Measurements from ENCODE around the gene KLHL3.

KLHL3 gene

GRCh38 chr5:137734962-137735554, 831 bp downstream of the KLHL3 start:
- TF ChIP-seq CTCF (IDR thresholded peaks at IDR 0.05; ENCODE audit: extremely low read depth, insufficient read depth, missing control alignments), result no peak
- DNase-seq (ENCODE audit: low spot score), result no peak
- in situ Hi-C loops (cut with MboI; ENCODE audit: low pct_unique_long_range_greater_than_20kb, low sequenced_read_pairs, unreplicated experiment), result loop anchor here (10.0 kb wide), 1 partner anchor 70 kb away; no protein-coding TSS in a partner anchor

- in situ Hi-C loops (cut with MboI; ENCODE audit: low pct_unique_long_range_greater_than_20kb, low sequenced_read_pairs, unreplicated experiment), result loop anchor here (10.0 kb wide), 1 partner anchor 70 kb away; no protein-coding TSS in a partner anchor
- DNase-seq (ENCODE audit: low spot score), result no peak
- no peak for TF ChIP-seq CTCF (IDR thresholded peaks at IDR 0.05; ENCODE audit: extremely low read depth, insufficient read depth, missing control alignments)
Measured at GRCh38 chr5:137734331-137734730, 1.6 kb downstream of the KLHL3 start.

- in situ Hi-C loops (cut with MboI; ENCODE audit: low pct_unique_long_range_greater_than_20kb, low sequenced_read_pairs, unreplicated experiment), result loop anchor here (10.0 kb wide), 1 partner anchor 69 kb away; no protein-coding TSS in a partner anchor
- TF ChIP-seq CTCF (IDR thresholded peaks at IDR 0.05; ENCODE audit: extremely low read depth, insufficient read depth, missing control alignments), result no peak
- no peak for DNase-seq (ENCODE audit: low spot score)
Measured at GRCh38 chr5:137733922-137734321, 2.0 kb downstream of the KLHL3 start.

- in situ Hi-C loops (cut with MboI; ENCODE audit: low pct_unique_long_range_greater_than_20kb, low sequenced_read_pairs, unreplicated experiment), result loop anchor here (10.0 kb wide), 1 partner anchor 68 kb away; no protein-coding TSS in a partner anchor
- no peak for TF ChIP-seq CTCF (IDR thresholded peaks at IDR 0.05; ENCODE audit: extremely low read depth, insufficient read depth, missing control alignments)
- DNase-seq (ENCODE audit: low spot score), result no peak
Measured at GRCh38 chr5:137733006-137733405, 2.9 kb downstream of the KLHL3 start.

GRCh38 chr5:137731176-137731575, 4.7 kb downstream of the KLHL3 start:
- no peak for TF ChIP-seq CTCF (IDR thresholded peaks at IDR 0.05; ENCODE audit: extremely low read depth, insufficient read depth, missing control alignments)
- in situ Hi-C loops (cut with MboI; ENCODE audit: low pct_unique_long_range_greater_than_20kb, low sequenced_read_pairs, unreplicated experiment), result loop anchor here (10.0 kb wide), 1 partner anchor 66 kb away; no protein-coding TSS in a partner anchor
- no peak for DNase-seq (ENCODE audit: low spot score)

GRCh38 chr5:137730336-137730735, 5.6 kb downstream of the KLHL3 start:
- in situ Hi-C loops (cut with MboI; ENCODE audit: low pct_unique_long_range_greater_than_20kb, low sequenced_read_pairs, unreplicated experiment), result loop anchor here (10.0 kb wide), 1 partner anchor 66 kb away; no protein-coding TSS in a partner anchor
- TF ChIP-seq CTCF (IDR thresholded peaks at IDR 0.05; ENCODE audit: extremely low read depth, insufficient read depth, missing control alignments), result no peak
- DNase-seq (ENCODE audit: low spot score), result no peak
